H1 (cell line): ENCODE measurements around the gene NSMCE3. TPM values are rescaled to one million over a fixed set of nuclear protein-coding genes. Genes with fewer than 3 reads are reported as not detected.

Experiments used
- HDAC6 ChIP-seq: IDR thresholded peaks from one replicate; pipeline ENCODE4 v1.7.1; 2012; ENCODE audit warnings: low read depth, mild to moderate bottlenecking, inconsistent platforms, low read length, moderate library complexity
- MAFK ChIP-seq: IDR thresholded peaks from 2 replicates; pipeline ENCODE4 v1.6.1; 2012; ENCODE audit warnings: low read depth, mild to moderate bottlenecking, improper control_type of control experiment, low read length
- polyA plus RNA-seq, 7 experiments: library from polyadenylated mRNA; depleted of rRNA in 3 of 7; stranded (reverse) in 5 of 7; unstranded in 2 of 7; fragments of >200 nt in 5 of 7; fragments of 200-250 nt in 2 of 7; gene quantifications; 1 replicate in 5 of 7; 2 replicates in 1 of 7; 4 replicates in 1 of 7; pipeline versions ENCODE4 v1.2.1 to v1.2.3, GENCODE V29; 2011 to 2013; ENCODE audit warnings: missing spikeins in 2 of 7, mixed read lengths in 2 of 7
- total RNA-seq: library from RNA; stranded (reverse); fragmentation: NEBNext Ultra II Directional; extraction: Animal tissue kit (Norgen Biotek cat#: 25700); gene quantifications from 2 replicates; pipeline ENCODE4 v1.2.1, GENCODE V29; 2021

The NSMCE3 gene
- total and polyA plus RNA-seq, 2 of the 8 experiments (the other 6 are each of a cell fraction or from before 2014, with no cell fraction given): 4.3 to 6.7 TPM

- TF ChIP-seq HDAC6: no peak
- no peak for TF ChIP-seq MAFK
These were observed 25.1 kb downstream of the NSMCE3 start (continued) for GRCh38 chr15:29244544-29244943.
